Loucy (cell line): ENCODE results near the gene CASP5.

Experiments used
- H2AFZ ChIP-seq: fragments of 200-600 bp; sonication (generic); 2 replicates; pipeline ENCODE4 v1.6.0; 2016; ENCODE audit warnings: antibody characterized with exemption, mild to moderate bottlenecking, low read length, moderate library complexity
- H3F3A ChIP-seq: fragments of 200-600 bp; 2 replicates; pipeline ENCODE4 v1.6.0; 2016; ENCODE audit warnings: antibody characterized with exemption, low read depth, mild to moderate bottlenecking
- H3K27me3 ChIP-seq: fragments of 200-600 bp; sonication (generic); 2 replicates; pipeline ENCODE4 v1.6.1; 2014; ENCODE audit warnings: low read length, mild to moderate bottlenecking; ENCODE audit not compliant: insufficient read depth, poor library complexity, severe bottlenecking
- H3K36me3 ChIP-seq: fragments of 200-600 bp; sonication (generic); 2 replicates; pipeline ENCODE4 v1.6.1; 2016; ENCODE audit warnings: low read length; ENCODE audit not compliant: insufficient read depth
- H3K4me1 ChIP-seq: fragments of 200-600 bp; sonication (generic); 2 replicates; pipeline ENCODE4 v1.5.1; 2014; ENCODE audit warnings: low read length, mild to moderate bottlenecking; ENCODE audit not compliant: insufficient read depth, poor library complexity, severe bottlenecking
- H3K4me2 ChIP-seq: fragments of 200-600 bp; sonication (generic); 2 replicates; pipeline ENCODE4 v1.6.0; 2014; ENCODE audit warnings: antibody characterized with exemption, low read length, low read depth, mild to moderate bottlenecking; ENCODE audit not compliant: poor library complexity, severe bottlenecking
- H3K4me3 ChIP-seq: fragments of 200-600 bp; sonication (generic); 2 replicates; pipeline ENCODE4 v1.5.1; 2014; ENCODE audit warnings: low read length, mild to moderate bottlenecking, mixed read lengths; ENCODE audit not compliant: poor library complexity, severe bottlenecking
- H3K79me2 ChIP-seq: fragments of 200-600 bp; sonication (generic); 2 replicates; pipeline ENCODE4 v1.6.1; 2014; ENCODE audit warnings: low read length; ENCODE audit not compliant: insufficient read depth
- H3K9ac ChIP-seq: fragments of 200-600 bp; sonication (generic); 2 replicates; pipeline ENCODE4 v1.6.0; 2014; ENCODE audit warnings: mild to moderate bottlenecking, low read depth, low read length, moderate library complexity; ENCODE audit not compliant: poor library complexity, severe bottlenecking
- H3K9me2 ChIP-seq: fragments of 200-600 bp; sonication (generic); replicated peaks from 2 replicates; pipeline ENCODE4 v1.6.1; 2016; ENCODE audit warnings: low read depth, low read length, mixed read lengths
- H3K9me3 ChIP-seq: fragments of 200-600 bp; sonication (generic); 2 replicates; pipeline ENCODE4 v1.6.1; 2014; ENCODE audit warnings: mild to moderate bottlenecking, antibody characterized with exemption, low read length, low read depth; ENCODE audit not compliant: insufficient read depth
- H4K20me1 ChIP-seq: fragments of 200-600 bp; sonication (generic); 2 replicates; pipeline ENCODE4 v1.6.0; 2014; ENCODE audit warnings: antibody characterized with exemption, low read length, mild to moderate bottlenecking; ENCODE audit not compliant: insufficient read depth, poor library complexity, severe bottlenecking
- CTCF ChIP-seq: fragments of 200-600 bp; sonication (generic); conservative IDR thresholded peaks from 2 replicates; pipeline ENCODE4 v1.5.1; 2014; ENCODE audit warnings: mild to moderate bottlenecking, antibody characterized with exemption, low read length
- EZH2phosphoT487 ChIP-seq: fragments of 200-600 bp; IDR thresholded peaks from 2 replicates; pipeline ENCODE4 v1.6.1; 2018; ENCODE audit warnings: antibody characterized with exemption, mild to moderate bottlenecking, moderate library complexity, borderline replicate concordance

CASP5 gene

GRCh38 chr11:104992781-104993180 lies 30.2 kb downstream of the CASP5 start:
- no peaks in the 10 kb centered on the region for H3K27me3 ChIP-seq
- no peaks in the 10 kb centered on the region for H3F3A ChIP-seq
- H3K36me3 ChIP-seq, result no peaks in the 10 kb centered on the region
- no peaks in the 10 kb centered on the region for H3K79me2 ChIP-seq
- TF ChIP-seq CTCF (no peak), EZH2phosphoT487 (no peak)
- no peaks in the 10 kb centered on the region for H4K20me1 ChIP-seq
- H3K4me3 ChIP-seq, result no peak overlapping the region
- H3K4me1 ChIP-seq, result peaks cover 5% of the 10 kb centered on the region
- no peak overlapping the region for H3K4me2 ChIP-seq
- no peak overlapping the region for H2AFZ ChIP-seq
- no peak overlapping the region for H3K9ac ChIP-seq
- no peaks in the 10 kb centered on the region for H3K9me2 ChIP-seq
- no peaks in the 10 kb centered on the region for H3K9me3 ChIP-seq

DNA sequence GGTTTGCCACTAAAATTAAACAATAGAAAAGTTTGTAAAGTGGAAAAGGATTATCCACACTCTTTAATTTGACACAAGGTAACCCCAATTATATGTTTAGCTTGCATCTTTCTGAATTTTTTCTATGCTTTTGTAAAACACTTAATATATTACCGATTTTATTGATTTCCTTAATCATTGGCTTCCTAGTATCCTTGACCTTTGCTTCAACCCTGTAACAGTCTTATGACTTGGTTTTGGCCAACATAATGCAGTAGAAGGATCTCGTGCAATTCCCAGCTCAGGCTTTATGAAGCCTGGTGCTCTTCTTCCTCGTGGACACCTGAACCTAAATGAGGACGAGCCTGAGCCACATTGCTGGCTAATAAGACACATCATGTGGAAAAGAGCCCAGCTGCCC lies 31.0 kb downstream of the CASP5 start:
- no peak overlapping the region for H3K9ac ChIP-seq
- no peaks in the 10 kb centered on the region for H3K27me3 ChIP-seq
- no peak overlapping the region for H3K4me3 ChIP-seq
- no peak overlapping the region for H2AFZ ChIP-seq
- no peaks in the 10 kb centered on the region for H3F3A ChIP-seq
- H3K9me2 ChIP-seq, result no peaks in the 10 kb centered on the region
- H3K4me2 ChIP-seq, result no peak overlapping the region
- H3K4me1 ChIP-seq, result peaks cover 5% of the 10 kb centered on the region
- no peaks in the 10 kb centered on the region for H4K20me1 ChIP-seq
- H3K36me3 ChIP-seq, result no peaks in the 10 kb centered on the region
- H3K79me2 ChIP-seq, result no peaks in the 10 kb centered on the region
- no peaks in the 10 kb centered on the region for H3K9me3 ChIP-seq
- TF ChIP-seq EZH2phosphoT487 (no peak), CTCF (no peak)

DNA sequence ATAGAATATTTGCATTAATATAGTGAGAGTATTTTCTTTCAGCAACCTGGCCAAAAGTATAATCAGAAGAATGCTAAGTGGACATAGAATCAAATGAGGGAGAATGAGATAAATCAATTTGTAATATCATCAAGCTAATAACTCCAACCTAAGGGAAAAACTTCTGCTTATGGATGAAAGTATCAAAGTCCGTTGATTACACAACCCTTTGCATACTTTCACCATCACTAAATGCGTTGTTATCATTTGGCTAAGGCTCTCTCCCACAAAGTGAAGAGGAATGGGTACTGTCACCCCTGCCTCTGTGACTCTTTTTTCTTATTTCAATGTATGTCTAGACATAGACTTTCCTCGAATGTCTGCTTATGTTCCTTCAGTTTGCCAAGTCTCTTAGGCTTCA lies 38.2 kb downstream of the CASP5 start:
- Histone ChIP-seq H3K79me2 (no peaks in the 10 kb centered on the region), H3K4me3 (no peak overlapping the region), H3K9ac (no peak overlapping the region), H3F3A (no peaks in the 10 kb centered on the region), H3K9me3 (no peaks in the 10 kb centered on the region), H3K36me3 (no peaks in the 10 kb centered on the region), H3K27me3 (no peaks in the 10 kb centered on the region), H3K4me1 (no peaks in the 10 kb centered on the region), H3K4me2 (no peak overlapping the region), H4K20me1 (no peaks in the 10 kb centered on the region), H3K9me2 (no peaks in the 10 kb centered on the region), H2AFZ (no peak overlapping the region)
- no peak for TF ChIP-seq CTCF
- no peak for TF ChIP-seq EZH2phosphoT487
